ENCODE data around the gene LAMP5.

- TF ChIP-seq CTCF (IDR thresholded peaks at IDR 0.05 in 4 of 5, conservative IDR thresholded peaks at IDR 0.05 in 1 of 5) (no peak), POLR2A (IDR thresholded peaks at IDR 0.05) (no peak)
Measured at GRCh38 chr20:9498322-9498721, 16.1 kb upstream of the LAMP5 start.
